HEK293 (cell line): ENCODE measurements around the gene CTAG1A.
"Not testable (repeated sequence)": the region's sequence is repeated elsewhere in the genome, so short reads cannot be mapped to it uniquely, and the experiment has no call there.

Experiments used
- CTCF ChIA-PET: fragments of 350-600 bp; formaldehyde crosslinking; extraction: SDS; loops from one replicate; lab custom pipeline; 2021; ENCODE audit warnings: antibody characterized with exemption; lab: Yijun Ruan, JAX
- POLR2A ChIA-PET: fragments of 300-600 bp; formaldehyde crosslinking; extraction: SDS; loops from one replicate; lab custom pipeline; 2020; ENCODE audit warnings: antibody characterized with exemption, inconsistent platforms; lab: Yijun Ruan, JAX
- H3K27ac ChIP-seq: fragments of 200-500 bp; sonication (Bioruptor generic); 2 replicates; pipeline ENCODE4 v1.5.1; 2014; ENCODE audit warnings: low read depth, low read length, control low read depth, inconsistent platforms; ENCODE audit errors: extremely low read depth
- H3K36me3 ChIP-seq, 2 experiments: fragments of 200-500 bp in 1 of 2; sonication (Bioruptor generic) in 1 of 2; 1 replicate in 1 of 2; 2 replicates in 1 of 2; pipeline ENCODE4 v1.5.1; 2014 to 2017; ENCODE audit warnings: inconsistent platforms in 2 of 2, low read length in 2 of 2; ENCODE audit not compliant: control insufficient read depth in 2 of 2, insufficient read depth in 1 of 2
- H3K4me1 ChIP-seq: fragments of 200-500 bp; sonication (Bioruptor generic); 2 replicates; pipeline ENCODE4 v1.5.1; 2014; ENCODE audit warnings: mild to moderate bottlenecking, low read length, inconsistent platforms; ENCODE audit not compliant: control insufficient read depth, insufficient read depth
- H3K4me3 ChIP-seq: 2 replicates; pipeline ENCODE4 v1.5.1; 2011; ENCODE audit warnings: low read depth, mild to moderate bottlenecking, control low read depth, low read length, moderate library complexity
- H3K9me3 ChIP-seq: fragments of 200-500 bp; sonication (Bioruptor generic); 2 replicates; pipeline ENCODE4 v1.5.1; 2014; ENCODE audit warnings: low read depth, low read length, inconsistent platforms; ENCODE audit not compliant: control insufficient read depth, insufficient read depth
- KLF16 ChIP-seq: fragments of 450-650 bp; formaldehyde crosslinking; IDR thresholded peaks from 2 replicates; pipeline ENCODE4 v1.5.1; 2017; ENCODE audit warnings: missing biosample characterization, missing genetic modification characterization
- OSR2 ChIP-seq: fragments of 450-650 bp; formaldehyde crosslinking; IDR thresholded peaks from 2 replicates; pipeline ENCODE4 v1.5.1; 2016; ENCODE audit warnings: missing biosample characterization, missing genetic modification characterization
- SCRT2 ChIP-seq: fragments of 450-650 bp; formaldehyde crosslinking; IDR thresholded peaks from 2 replicates; pipeline ENCODE4 v1.5.1; 2016; ENCODE audit warnings: missing biosample characterization, missing genetic modification characterization
- SP2 ChIP-seq: fragments of 450-650 bp; formaldehyde crosslinking; IDR thresholded peaks from 2 replicates; pipeline ENCODE4 v1.5.1; 2016; ENCODE audit warnings: missing biosample characterization, missing genetic modification characterization
- TSHZ1 ChIP-seq: fragments of 450-650 bp; formaldehyde crosslinking; IDR thresholded peaks from 2 replicates; pipeline ENCODE4 v1.5.1; 2016; ENCODE audit warnings: missing biosample characterization, missing genetic modification characterization, borderline replicate concordance
- ZBTB11 ChIP-seq: fragments of 450-650 bp; formaldehyde crosslinking; conservative IDR thresholded peaks from 2 replicates; pipeline ENCODE4 v1.5.1; 2016; ENCODE audit warnings: low read depth, missing biosample characterization, missing genetic modification characterization
- ZEB2 ChIP-seq: fragments of 450-650 bp; formaldehyde crosslinking; IDR thresholded peaks from 2 replicates; pipeline ENCODE4 v1.5.1; 2016; ENCODE audit warnings: missing biosample characterization, missing genetic modification characterization
- ZFP37 ChIP-seq: fragments of 450-650 bp; formaldehyde crosslinking; IDR thresholded peaks from 2 replicates; pipeline ENCODE4 v1.5.1; 2016; ENCODE audit warnings: missing biosample characterization, missing genetic modification characterization
- ZNF114 ChIP-seq: fragments of 450-650 bp; formaldehyde crosslinking; IDR thresholded peaks from 2 replicates; pipeline ENCODE4 v1.5.0; 2017; ENCODE audit warnings: missing biosample characterization, missing genetic modification characterization
- ZNF138 ChIP-seq: fragments of 450-650 bp; formaldehyde crosslinking; IDR thresholded peaks from 2 replicates; pipeline ENCODE4 v1.5.1; 2016; ENCODE audit warnings: missing biosample characterization, missing genetic modification characterization, borderline replicate concordance
- ZNF19 ChIP-seq: fragments of 450-650 bp; formaldehyde crosslinking; IDR thresholded peaks from 2 replicates; pipeline ENCODE4; 2016; ENCODE audit warnings: missing biosample characterization, missing genetic modification characterization, low read depth
- ZNF433 ChIP-seq: fragments of 450-650 bp; formaldehyde crosslinking; IDR thresholded peaks from 2 replicates; pipeline ENCODE4 v1.5.1; 2016; ENCODE audit warnings: missing biosample characterization, missing genetic modification characterization, low read depth
- ZNF530 ChIP-seq: fragments of 450-650 bp; formaldehyde crosslinking; IDR thresholded peaks from 2 replicates; pipeline ENCODE4 v1.5.1; 2016; ENCODE audit warnings: low read depth, missing biosample characterization, missing genetic modification characterization
- ZNF558 ChIP-seq: fragments of 450-650 bp; formaldehyde crosslinking; IDR thresholded peaks from 2 replicates; pipeline ENCODE4 v1.5.1; 2016; ENCODE audit warnings: missing biosample characterization, missing genetic modification characterization
- ZNF843 ChIP-seq: fragments of 450-650 bp; formaldehyde crosslinking; IDR thresholded peaks from 2 replicates; pipeline ENCODE4 v1.5.1; 2016; ENCODE audit warnings: missing biosample characterization, missing genetic modification characterization

CTAG1A gene

DNA sequence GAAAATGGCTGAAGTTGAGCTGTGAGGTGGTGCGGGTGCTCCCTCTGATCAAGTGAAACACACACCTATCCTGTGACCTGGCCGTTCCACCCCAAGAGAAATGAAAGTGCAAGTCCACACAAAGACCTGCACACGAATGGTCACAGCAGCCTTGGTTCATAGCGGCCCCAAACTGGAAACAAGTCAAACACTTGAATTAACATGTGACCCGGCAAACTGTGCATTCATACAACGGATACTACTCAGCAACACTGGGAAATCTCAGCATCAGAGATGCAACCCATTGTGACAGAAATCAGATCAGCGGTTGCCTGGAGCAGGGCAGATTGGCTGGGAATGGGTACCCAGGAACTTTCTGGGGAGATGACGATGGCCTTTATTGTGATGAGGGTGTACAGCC is 45.9 kb upstream of the CTAG1A start:
- Histone ChIP-seq H3K27ac (no peak overlapping the region), H3K9me3 (no peaks in the 10 kb centered on the region), H3K36me3 (peaks cover 0 to 42% of the 10 kb centered on the region in 2 experiments; a peak in 1 of 3 replicates), H3K4me3 (no peak overlapping the region), H3K4me1 (peaks cover 3% of the 10 kb centered on the region)
- CTCF ChIA-PET, result no interaction called here
- POLR2A ChIA-PET, result interaction anchor here (0.8 kb wide), 1 partner anchor 170 kb away, joined by 4 read pairs; no protein-coding TSS in a partner anchor
- TF ChIP-seq ZNF138 (tag by site-specific recombination), result no peak
- no peak for TF ChIP-seq ZFP37 (tag by site-specific recombination)
- TF ChIP-seq ZEB2 (tag by site-specific recombination), result no peak
- no peak for TF ChIP-seq ZNF843 (tag by site-specific recombination)
- no peak for TF ChIP-seq KLF16 (tag by site-specific recombination)
- TF ChIP-seq ZBTB11 (tag by site-specific recombination), result no peak
- TF ChIP-seq ZNF433 (tag by site-specific recombination), result no peak
- TF ChIP-seq SCRT2 (tag by site-specific recombination), result no peak
- no peak for TF ChIP-seq ZNF558
- TF ChIP-seq ZNF19 (tag by site-specific recombination), result no peak
- no peak for TF ChIP-seq OSR2 (tag by site-specific recombination)
- TF ChIP-seq TSHZ1 (tag by site-specific recombination), result no peak

DNA sequence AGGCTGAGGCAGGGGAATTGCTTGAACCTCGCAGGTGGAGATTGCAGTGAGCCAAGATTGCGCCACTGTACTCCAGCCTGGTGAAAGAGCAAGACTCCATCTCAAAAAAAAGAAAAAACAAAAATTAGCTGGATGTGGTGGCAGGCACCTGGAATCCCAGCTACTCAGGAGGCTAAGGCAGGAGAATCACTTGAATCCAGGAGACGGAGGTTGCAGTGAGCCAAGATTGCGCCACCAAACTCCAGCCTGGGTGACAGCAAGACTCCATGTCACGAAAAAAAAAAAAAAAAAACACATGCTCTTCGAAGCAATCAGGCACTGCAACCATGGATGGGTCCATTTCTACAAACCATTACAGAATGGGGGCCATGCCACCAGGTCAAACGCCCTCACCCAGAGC is 44.6 kb upstream of the CTAG1A start:
- not testable (repeated sequence) for H3K4me1 ChIP-seq, H3K4me3 ChIP-seq, H3K9me3 ChIP-seq, H3K27ac ChIP-seq
- H3K36me3 ChIP-seq, result peaks cover 4 to 41% of the 10 kb centered on the region in 2 experiments; a peak in 2 of 3 replicates
- ChIA-PET CTCF (interaction anchor here (0.6 to 0.8 kb wide), 2 partner anchors 527 to 777 kb away, joined by 4 to 5 read pairs; no protein-coding TSS in a partner anchor), POLR2A (interaction anchor here (0.6 kb wide), 1 partner anchor 246 kb away, joined by 3 read pairs; the partner anchor contains the start of gene TEX28)

DNA sequence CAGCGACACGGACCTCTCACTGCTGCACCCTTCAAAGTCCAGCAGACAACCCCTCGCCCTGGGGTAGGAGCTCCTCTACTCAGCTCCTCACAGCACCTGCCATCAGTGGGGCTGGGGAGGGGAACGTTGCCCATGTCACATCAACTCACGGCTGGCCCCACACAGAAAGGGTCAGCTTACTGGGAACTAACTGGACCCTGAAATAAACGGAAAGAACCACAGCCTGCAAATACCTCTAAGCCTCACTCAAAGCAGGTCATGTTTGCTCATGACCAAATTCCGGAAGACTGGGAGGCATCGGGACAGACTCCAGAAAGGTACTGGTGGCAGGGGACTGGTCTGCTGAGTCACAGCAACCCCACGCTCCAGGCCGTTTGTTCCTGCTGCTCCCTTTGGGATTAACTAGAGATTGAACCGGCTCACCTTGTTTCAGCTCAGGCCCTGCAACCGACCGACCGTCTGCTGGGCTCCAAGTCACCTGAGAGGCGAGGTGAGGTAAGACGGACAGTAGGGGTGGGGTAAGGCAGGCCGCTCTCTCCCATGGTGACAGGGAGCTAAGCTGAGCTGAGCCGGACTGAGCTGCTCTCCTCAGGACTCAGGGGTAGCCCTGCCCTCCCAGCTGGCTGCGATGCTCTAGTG is 43.9 kb upstream of the CTAG1A start:
- TF ChIP-seq SP2 (tag by site-specific recombination), result no peak
- no peak for TF ChIP-seq ZNF530 (tag by site-specific recombination)
- TF ChIP-seq ZNF114 (tag by site-specific recombination), result no peak
- ChIA-PET POLR2A (interaction anchor here (0.5 to 0.6 kb wide), 2 partner anchors 246 to 448 kb away, joined by 3 read pairs; partner anchors contain the start of gene TEX28), CTCF (interaction anchor here (0.6 to 2.1 kb wide), 3 partner anchors 14 to 531 kb away, joined by 4 to 9 read pairs (median 4); no protein-coding TSS in a partner anchor)
- H3K4me1 ChIP-seq, result peaks cover 3% of the 10 kb centered on the region
- no peak overlapping the region for H3K4me3 ChIP-seq
- no peaks in the 10 kb centered on the region for H3K9me3 ChIP-seq
- no peak overlapping the region for H3K27ac ChIP-seq
- peaks cover 5 to 34% of the 10 kb centered on the region in 2 experiments; a peak in 2 of 3 replicates for H3K36me3 ChIP-seq
